ENCODE measurements around the gene RIN1. TPM values are rescaled to one million over a fixed set of nuclear protein-coding genes. Genes with fewer than 3 reads are reported as not detected.

RIN1 gene
- total RNA-seq, 3 donors from 2014 or later (not counting 1 experiment from before 2014, with no cell fraction given): 1.3 to 7.9 (median 2.5) TPM

DNA sequence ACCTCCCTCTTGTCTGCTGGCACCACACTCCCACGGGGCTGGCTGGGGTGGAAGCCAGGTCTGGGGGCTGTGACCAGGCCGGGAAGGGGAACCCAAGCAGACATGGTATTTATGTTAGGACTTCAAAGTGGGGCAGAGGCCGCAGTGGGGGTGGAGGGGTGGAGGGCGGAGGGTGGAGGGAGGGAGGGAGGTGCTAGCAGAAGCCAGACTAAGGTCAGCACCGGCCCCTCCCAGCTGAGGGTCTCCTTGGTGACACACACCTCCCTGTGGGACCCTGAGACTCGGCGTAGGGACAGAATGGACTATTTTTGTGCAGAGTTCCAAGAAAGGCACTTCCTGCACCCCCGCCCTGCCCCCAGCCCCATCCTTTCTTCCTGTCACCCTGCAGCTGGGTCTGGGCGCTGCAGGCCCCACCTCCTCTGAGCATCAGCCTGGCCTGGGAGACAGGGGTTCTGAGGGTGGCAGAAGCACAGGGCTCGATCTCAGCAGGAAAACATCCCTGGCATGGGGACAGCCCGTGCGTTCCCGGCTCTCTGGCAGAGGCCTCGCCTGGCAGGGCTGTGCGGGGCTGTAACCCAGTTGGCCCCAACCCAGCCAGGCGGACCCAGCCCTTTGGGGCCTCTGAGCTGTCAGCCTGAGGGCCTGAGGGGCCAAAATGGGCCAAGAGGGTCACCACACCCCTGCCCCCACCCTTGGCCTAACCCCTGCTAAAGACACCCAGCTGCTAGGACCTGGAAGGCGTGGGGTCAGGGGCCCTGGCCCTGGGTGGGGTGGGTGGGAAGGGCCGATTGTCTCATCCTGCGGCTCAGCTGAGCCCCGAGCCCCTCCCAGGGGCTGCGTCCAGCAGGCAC lies 9.7 kb downstream of the RIN1 start:
- peak overlapping the region; percentile 15 to 74 for H3K27ac Mint-ChIP-seq
- H3K4me3 Mint-ChIP-seq: no peak overlapping the region
- no peaks in the 10 kb centered on the region for H3K36me3 Mint-ChIP-seq
- no peaks in the 10 kb centered on the region for H3K36me3 ChIP-seq (ENCODE audit: control insufficient read depth, insufficient read depth, low read length)
- ATAC-seq (no peak), DNase-seq (peak in 1 of 2 donors; percentile 62)
- intact Hi-C loops (cut with micrococcal nuclease): no loop called here
- H3K27me3 Mint-ChIP-seq (ENCODE audit: low read depth in 2 of 2): no peaks in the 10 kb centered on the region
- TF ChIP-seq, protein P1, sequence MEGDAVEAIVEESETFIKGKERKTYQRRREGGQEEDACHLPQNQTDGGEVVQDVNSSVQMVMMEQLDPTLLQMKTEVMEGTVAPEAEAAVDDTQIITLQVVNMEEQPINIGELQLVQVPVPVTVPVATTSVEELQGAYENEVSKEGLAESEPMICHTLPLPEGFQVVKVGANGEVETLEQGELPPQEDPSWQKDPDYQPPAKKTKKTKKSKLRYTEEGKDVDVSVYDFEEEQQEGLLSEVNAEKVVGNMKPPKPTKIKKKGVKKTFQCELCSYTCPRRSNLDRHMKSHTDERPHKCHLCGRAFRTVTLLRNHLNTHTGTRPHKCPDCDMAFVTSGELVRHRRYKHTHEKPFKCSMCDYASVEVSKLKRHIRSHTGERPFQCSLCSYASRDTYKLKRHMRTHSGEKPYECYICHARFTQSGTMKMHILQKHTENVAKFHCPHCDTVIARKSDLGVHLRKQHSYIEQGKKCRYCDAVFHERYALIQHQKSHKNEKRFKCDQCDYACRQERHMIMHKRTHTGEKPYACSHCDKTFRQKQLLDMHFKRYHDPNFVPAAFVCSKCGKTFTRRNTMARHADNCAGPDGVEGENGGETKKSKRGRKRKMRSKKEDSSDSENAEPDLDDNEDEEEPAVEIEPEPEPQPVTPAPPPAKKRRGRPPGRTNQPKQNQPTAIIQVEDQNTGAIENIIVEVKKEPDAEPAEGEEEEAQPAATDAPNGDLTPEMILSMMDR (IDR thresholded peaks at IDR 0.05): no peak
- no peak overlapping the region for H3K27ac ChIP-seq (ENCODE audit: low read length)
- peaks cover 19 to 43% of the 10 kb centered on the region in 2 donors for H3K4me1 Mint-ChIP-seq
- WGBS (ENCODE audit: insufficient coverage): 58% methylated on average over 20 of the region's 21 CpGs
- peaks cover 3% of the 10 kb centered on the region for H3K27me3 ChIP-seq (ENCODE audit: control insufficient read depth, insufficient read depth, low read length)
- no peaks in the 10 kb centered on the region for H3K9me3 Mint-ChIP-seq
- peaks cover 40% of the 10 kb centered on the region for H3K4me1 ChIP-seq (ENCODE audit: control insufficient read depth, insufficient read depth, low read length)
- H3K4me3 ChIP-seq (ENCODE audit: low read length): no peak overlapping the region
- no peaks in the 10 kb centered on the region for H3K9me3 ChIP-seq (ENCODE audit: control insufficient read depth, insufficient read depth, low read length)

DNA sequence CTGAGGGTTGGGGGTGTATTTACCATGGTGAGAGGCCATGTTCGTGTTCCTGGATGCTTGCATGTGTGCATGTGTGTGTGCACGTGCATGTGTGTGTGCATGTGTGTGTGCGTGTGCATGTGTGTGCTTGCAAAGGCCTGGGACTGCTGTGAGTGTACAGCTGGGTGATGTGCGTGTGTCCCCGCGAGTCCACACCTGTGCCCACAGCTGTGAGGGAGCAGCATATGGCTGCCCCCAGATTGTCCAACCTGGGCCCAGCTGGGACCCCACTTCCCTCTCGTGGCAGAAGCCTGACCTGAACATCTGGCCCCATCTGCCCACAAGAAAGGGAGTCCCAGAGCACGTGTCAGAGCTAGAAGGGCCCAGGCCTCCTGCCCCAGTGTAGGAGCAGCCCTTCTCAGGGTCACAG lies 11.0 kb downstream of the RIN1 start:
- H3K27ac ChIP-seq (ENCODE audit: low read length): no peak overlapping the region
- H3K36me3 ChIP-seq (ENCODE audit: control insufficient read depth, insufficient read depth, low read length): no peaks in the 10 kb centered on the region
- peaks cover 40% of the 10 kb centered on the region for H3K4me1 ChIP-seq (ENCODE audit: control insufficient read depth, insufficient read depth, low read length)
- H3K27me3 ChIP-seq (ENCODE audit: control insufficient read depth, insufficient read depth, low read length): no peaks in the 10 kb centered on the region
- H3K27ac Mint-ChIP-seq: no peak overlapping the region
- no peaks in the 10 kb centered on the region for H3K36me3 Mint-ChIP-seq
- peaks cover 0 to under 1% of the 10 kb centered on the region in 2 donors for H3K27me3 Mint-ChIP-seq (ENCODE audit: low read depth in 2 of 2)
- TF ChIP-seq, protein P1 (IDR thresholded peaks at IDR 0.05): no peak
- H3K4me3 ChIP-seq (ENCODE audit: low read length): no peak overlapping the region
- no peak overlapping the region for H3K4me3 Mint-ChIP-seq
- H3K4me1 Mint-ChIP-seq: peaks cover 19 to 43% of the 10 kb centered on the region in 2 donors
- no peaks in the 10 kb centered on the region for H3K9me3 ChIP-seq (ENCODE audit: control insufficient read depth, insufficient read depth, low read length)
- 68% methylated on average over 8 of the region's 8 CpGs for WGBS (ENCODE audit: insufficient coverage)
- intact Hi-C loops (cut with micrococcal nuclease): no loop called here
- no peaks in the 10 kb centered on the region for H3K9me3 Mint-ChIP-seq
- no peak for DNase-seq
- no peak for ATAC-seq

DNA sequence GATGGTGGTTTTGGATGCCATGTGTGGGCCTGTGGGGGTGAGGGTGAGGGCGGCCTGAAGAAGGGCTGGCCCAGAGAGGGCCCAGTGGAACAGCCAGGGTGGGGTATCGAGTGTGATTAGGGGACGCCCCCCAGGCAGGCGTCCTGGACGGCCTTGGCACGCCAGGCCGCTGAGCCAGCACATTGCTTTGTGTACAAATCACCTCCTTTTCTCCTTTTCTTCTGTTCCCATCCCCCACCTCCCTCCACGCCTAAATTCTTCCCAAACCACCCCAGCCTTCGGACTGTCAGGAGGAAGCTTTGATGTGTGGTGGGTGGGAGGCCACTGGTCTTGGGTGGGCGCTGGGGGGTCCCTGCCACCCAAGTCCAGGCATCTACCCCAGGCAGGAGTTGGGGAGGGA lies 11.6 kb downstream of the RIN1 start:
- TF ChIP-seq, protein P1 (IDR thresholded peaks at IDR 0.05): no peak
- peaks cover 19 to 43% of the 10 kb centered on the region in 2 donors for H3K4me1 Mint-ChIP-seq
- intact Hi-C loops (cut with micrococcal nuclease): no loop called here
- WGBS (ENCODE audit: insufficient coverage): 94% methylated on average over 8 of the region's 10 CpGs
- H3K9me3 Mint-ChIP-seq: no peaks in the 10 kb centered on the region
- H3K36me3 ChIP-seq (ENCODE audit: control insufficient read depth, insufficient read depth, low read length): no peaks in the 10 kb centered on the region
- H3K4me1 ChIP-seq (ENCODE audit: control insufficient read depth, insufficient read depth, low read length): peaks cover 37% of the 10 kb centered on the region
- peaks cover 0 to 6% of the 10 kb centered on the region in 2 donors for H3K27me3 Mint-ChIP-seq (ENCODE audit: low read depth in 2 of 2)
- H3K27ac ChIP-seq (ENCODE audit: low read length): no peak overlapping the region
- H3K9me3 ChIP-seq (ENCODE audit: control insufficient read depth, insufficient read depth, low read length): no peaks in the 10 kb centered on the region
- no peak overlapping the region for H3K27ac Mint-ChIP-seq
- DNase-seq: no peak
- no peak overlapping the region for H3K4me3 Mint-ChIP-seq
- no peaks in the 10 kb centered on the region for H3K36me3 Mint-ChIP-seq
- no peaks in the 10 kb centered on the region for H3K27me3 ChIP-seq (ENCODE audit: control insufficient read depth, insufficient read depth, low read length)
- no peak overlapping the region for H3K4me3 ChIP-seq (ENCODE audit: low read length)
- no peak for ATAC-seq
